NCI-H146 treated with DMSO at 0.1 percent for 48 hours (cell line): ENCODE data around the gene OR52E2.

Source experiments
- DNase-seq: peaks from one replicate; lab custom pipeline; 2025; ENCODE audit not compliant: unreplicated experiment; lab: John Stamatoyannopoulos, UW

OR52E2 gene

DNA sequence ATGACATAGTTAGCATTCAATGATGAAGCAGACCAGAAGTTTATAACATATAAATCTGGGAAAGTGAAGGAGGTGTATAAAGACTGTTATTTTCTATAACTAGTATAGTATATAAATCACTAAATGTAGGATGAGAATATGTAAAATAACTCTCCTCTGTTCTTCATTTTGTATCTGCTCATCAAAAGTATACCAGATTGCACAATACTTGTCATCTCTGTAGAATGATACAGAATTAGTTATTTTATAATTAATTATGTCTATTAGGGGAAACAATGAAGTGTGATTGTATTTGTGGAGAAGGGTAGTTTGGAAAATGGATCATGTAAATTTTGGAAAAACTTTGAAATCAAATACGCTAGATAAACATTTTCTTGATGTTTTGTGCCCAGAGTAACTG lies 46.4 kb downstream of the OR52E2 start:
- DNase-seq = no peak

DNA sequence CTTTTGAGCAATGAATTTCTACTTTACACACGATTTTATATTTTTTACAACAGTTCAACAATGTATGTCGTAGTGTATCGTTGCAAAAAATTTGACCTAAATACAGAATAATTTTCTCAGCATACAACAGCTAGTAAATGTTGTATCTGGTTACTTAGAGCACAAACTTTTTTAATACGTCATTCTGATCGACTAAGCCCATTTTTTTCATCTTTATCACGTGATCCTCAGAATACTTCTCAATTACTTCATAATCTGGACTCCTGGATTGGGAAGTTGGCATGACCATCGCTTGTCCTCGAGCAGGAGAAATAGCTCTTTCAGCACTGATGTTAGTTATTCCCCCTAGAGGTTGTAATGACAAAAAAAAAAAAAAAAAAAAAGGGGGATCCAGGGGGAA lies 48.2 kb downstream of the OR52E2 start:
- DNase-seq = no peak
